Measurements from ENCODE around the gene SPDL1. TPM values are rescaled to one million over a fixed set of nuclear protein-coding genes. Genes with fewer than 3 reads are reported as not detected.

The SPDL1 gene
- total and polyA plus RNA-seq, 2 of the 4 experiments (the other 2 are of a cell fraction), result 18.8 to 29.4 TPM

GRCh38 chr5:169544264-169544950 is 39.2 kb upstream of the SPDL1 start:
- H3K14ac ChIP-seq (replicated peaks; ENCODE audit: low read depth, low read length), result no peak overlapping the region
- no peak for ATAC-seq (ENCODE audit: low read depth)
- no peak overlapping the region for H4K91ac ChIP-seq (ENCODE audit: insufficient read depth, low read depth, low read length)
- no peak overlapping the region for H3K18ac ChIP-seq (ENCODE audit: low read depth, low read length)
- intact Hi-C loops (cut with micrococcal nuclease), result no loop called here
- H3K9ac ChIP-seq (ENCODE audit: low read depth, low read length), result no peak overlapping the region
- no peak overlapping the region for H2BK15ac ChIP-seq (ENCODE audit: low read depth, low read length)
- no peak overlapping the region for H3K4ac ChIP-seq (ENCODE audit: low read depth, low read length)
- H4K5ac ChIP-seq (ENCODE audit: low read depth, low read length), result no peak overlapping the region
- no peaks in the 10 kb centered on the region for H3K4me1 ChIP-seq (ENCODE audit: control insufficient read depth, insufficient read depth, low read length)
- no peak overlapping the region for H3K27ac ChIP-seq (ENCODE audit: insufficient read depth, low read length)
- H3K4me2 ChIP-seq (ENCODE audit: low read depth, low read length), result no peak overlapping the region
- no CpG with 5 or more reads among the region's 2 CpGs for WGBS, 2 experiments (ENCODE audit: extremely low coverage in 2 of 2, insufficient read length in 1 of 2)
- no peak overlapping the region for H2BK120ac ChIP-seq (ENCODE audit: low read depth, low read length)
- no peak for TF ChIP-seq MAZ (IDR thresholded peaks at IDR 0.05; ENCODE audit: borderline replicate concordance, low read depth, low read length)
- peak; percentile 67 for TF ChIP-seq MAFK (IDR thresholded peaks at IDR 0.05; ENCODE audit: low read depth, low read length)
- in situ Hi-C loops (cut with MboI; ENCODE audit: low sequenced_read_pairs), result no loop called here
- ChIA-PET POLR2A (ENCODE audit: unreplicated experiment) (no interaction called here), CTCF (no interaction called here)
- no peaks in the 10 kb centered on the region for H4K20me1 ChIP-seq (ENCODE audit: insufficient read depth, low read length)
- no peaks in the 10 kb centered on the region for H3K36me3 ChIP-seq (ENCODE audit: control insufficient read depth, insufficient read depth, low read length)
- no peak overlapping the region for H2AK9ac ChIP-seq (replicated peaks; ENCODE audit: low read depth, low read length, poor library complexity)
- no peaks in the 10 kb centered on the region for H3K9me1 ChIP-seq (ENCODE audit: insufficient read depth, low read length)
- H3K27me3 ChIP-seq (ENCODE audit: control insufficient read depth, insufficient read depth, low read length), result no peaks in the 10 kb centered on the region; the same call in 1 of the 2 replicates
- H3K4me3 ChIP-seq (ENCODE audit: insufficient read depth, low read depth, low read length), result no peak overlapping the region
- no peak overlapping the region for H3K23ac ChIP-seq (ENCODE audit: low read depth, low read length)
- no peak overlapping the region for H3K56ac ChIP-seq (ENCODE audit: extremely low read depth, insufficient read depth, low read length)
- dilution Hi-C loops (cut with HindIII; ENCODE audit: low sequenced_read_pairs, unreplicated experiment), result no loop called here
- H4K8ac ChIP-seq (ENCODE audit: low read depth in 2 of 2, low read length in 2 of 2), result no peak overlapping the region
- H3K9me3 ChIP-seq (ENCODE audit: control insufficient read depth, insufficient read depth, low read length), result no peaks in the 10 kb centered on the region
- BruUV-seq (replicated peaks), result no TSS peak
- H2AFZ ChIP-seq (replicated peaks; ENCODE audit: low read length, poor library complexity), result no peak overlapping the region
- DNase-seq, result no peak
- no peak overlapping the region for H2BK5ac ChIP-seq (ENCODE audit: low read depth, low read length, poor library complexity, severe bottlenecking)
- H3K79me1 ChIP-seq (ENCODE audit: low read depth in 1 of 2, low read length in 2 of 2), result no peaks in the 10 kb centered on the region
- H2AK5ac ChIP-seq (ENCODE audit: low read depth, low read length), result no peak overlapping the region
- H2BK20ac ChIP-seq (ENCODE audit: low read depth, low read length), result no peak overlapping the region

All from IMR-90 (cell line).